Adrenal gland (tissue), 5 donors: ENCODE data around the gene DPEP3.

Experiments used
- CTCF ChIP-seq, 6 experiments: fragments of 450-650 bp in 4 of 6; fragments of 200-600 bp in 2 of 6; sonication (generic) in 1 of 6; IDR thresholded peaks; 1 replicate in 5 of 6; 2 replicates in 1 of 6; pipeline versions ENCODE4 v1.5.1 to v1.8.0; 2016 to 2021; ENCODE audit warnings: antibody characterized with exemption in 6 of 6, mild to moderate bottlenecking in 2 of 6, moderate library complexity in 1 of 6
- POLR2A ChIP-seq, 2 donors: fragments of 450-650 bp; IDR thresholded peaks; one replicate each; pipeline ENCODE4 v1.6.1; 2017; ENCODE audit warnings: antibody characterized with exemption in 2 of 2, mild to moderate bottlenecking in 2 of 2, moderate library complexity in 1 of 2
- donor health status: DM: no; HTN: no; CAD: no.

- TF ChIP-seq CTCF (IDR thresholded peaks at IDR 0.05) (no peak), POLR2A (IDR thresholded peaks at IDR 0.05) (no peak)
These were observed 33.2 kb downstream of the DPEP3 start for GRCh38 chr16:67946966-67947558.
